Suprapubic skin (tissue), 4 donors: ENCODE measurements around the gene TMA7B.

ENCODE experiments used
- CTCF ChIP-seq, 2 donors: fragments of 200-600 bp in 1 of 2; fragments of 450-650 bp in 1 of 2; sonication (generic) in 1 of 2; IDR thresholded peaks; one replicate each; pipeline ENCODE4 v1.5.1; 2016 to 2019; ENCODE audit warnings: antibody characterized with exemption in 2 of 2, mild to moderate bottlenecking in 1 of 2, moderate library complexity in 1 of 2
- EP300 ChIP-seq: sonication (generic); formaldehyde crosslinking; IDR thresholded peaks from one replicate; pipeline ENCODE4 v1.6.1; 2017; ENCODE audit warnings: antibody characterized with exemption
- POLR2A ChIP-seq, 2 donors: fragments of 450-650 bp; IDR thresholded peaks; one replicate each; pipeline ENCODE4 v1.6.1; 2017; ENCODE audit warnings: antibody characterized with exemption in 2 of 2, mild to moderate bottlenecking in 2 of 2, moderate library complexity in 2 of 2
- POLR2AphosphoS5 ChIP-seq, 3 donors: sonication (generic); formaldehyde crosslinking; IDR thresholded peaks; one replicate each; pipeline ENCODE4 v1.6.1; 2017; ENCODE audit warnings: antibody characterized with exemption in 3 of 3

- no peak for TF ChIP-seq CTCF (IDR thresholded peaks at IDR 0.05)
- no peak for TF ChIP-seq POLR2AphosphoS5 (IDR thresholded peaks at IDR 0.05)
- no peak for TF ChIP-seq POLR2A (IDR thresholded peaks at IDR 0.05)
- TF ChIP-seq EP300, result no peak
Measured at GRCh38 chr22:39958949-39959639, 1.1 kb upstream of the TMA7B start.
